NCI-H1436 treated with DMSO at 0.1 percent for 48 hours (cell line): ENCODE data around the gene SPATA6L.
A peak's percentile ranks its signal among the peaks of the same experiment; 100 is the strongest.

Experiments
- DNase-seq: peaks from one replicate; lab custom pipeline; 2025; lab: John Stamatoyannopoulos, UW

The SPATA6L gene, protein sequence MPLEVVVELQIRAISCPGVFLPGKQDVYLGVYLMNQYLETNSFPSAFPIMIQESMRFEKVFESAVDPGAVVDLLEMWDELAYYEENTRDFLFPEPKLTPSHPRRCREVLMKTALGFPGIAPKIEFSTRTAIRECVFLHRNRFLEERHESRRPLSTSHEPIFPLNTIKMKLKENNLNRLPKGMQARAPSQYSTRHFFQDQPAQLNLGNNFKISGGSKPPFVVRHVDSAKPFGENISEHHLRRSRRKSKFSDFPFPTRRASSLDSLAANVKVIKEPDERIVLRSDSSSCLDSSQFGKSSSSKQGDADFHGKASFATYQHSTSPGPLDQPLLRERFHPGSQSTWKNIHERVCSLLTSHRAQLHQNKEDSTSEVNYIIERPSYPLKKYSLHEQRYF

DNA sequence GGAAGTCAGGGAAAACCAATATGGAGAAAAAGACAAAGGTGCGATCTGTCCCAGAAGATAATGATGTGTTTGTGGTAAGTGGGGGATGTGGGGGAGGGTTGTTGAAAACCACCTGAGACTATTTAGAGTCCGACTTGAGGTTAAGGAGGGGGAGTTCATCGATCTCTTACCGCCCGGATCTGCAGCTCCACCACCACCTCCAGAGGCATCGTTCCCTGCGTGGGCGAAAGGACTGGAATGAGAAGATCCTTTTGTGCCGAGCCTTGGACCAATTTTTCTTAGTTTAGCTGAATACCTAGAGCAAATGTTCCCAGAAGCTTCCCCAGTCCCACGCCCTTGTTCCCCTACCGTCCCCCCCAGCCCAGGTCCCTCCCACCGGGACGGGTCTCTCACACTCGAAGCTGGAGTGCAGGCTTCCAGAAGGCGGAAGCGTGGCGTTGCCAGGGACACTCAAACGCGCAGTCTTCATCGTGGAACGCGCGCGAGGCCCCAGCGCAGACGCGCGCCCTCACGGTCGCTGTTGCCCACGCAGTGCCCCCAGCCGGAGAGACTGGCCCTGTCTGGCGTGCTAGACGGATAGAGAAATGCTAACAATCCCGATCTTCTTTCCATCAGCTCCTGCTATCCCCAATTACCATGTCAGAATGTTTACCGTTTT is at the start of gene SPATA6L:
Gene SPATA6L, minus strand, starts transcription at position 439 of the 658 bp plus-strand sequence. Its CDS starts 230 bp downstream, at position 209.
- DNase-seq, result no peak

DNA sequence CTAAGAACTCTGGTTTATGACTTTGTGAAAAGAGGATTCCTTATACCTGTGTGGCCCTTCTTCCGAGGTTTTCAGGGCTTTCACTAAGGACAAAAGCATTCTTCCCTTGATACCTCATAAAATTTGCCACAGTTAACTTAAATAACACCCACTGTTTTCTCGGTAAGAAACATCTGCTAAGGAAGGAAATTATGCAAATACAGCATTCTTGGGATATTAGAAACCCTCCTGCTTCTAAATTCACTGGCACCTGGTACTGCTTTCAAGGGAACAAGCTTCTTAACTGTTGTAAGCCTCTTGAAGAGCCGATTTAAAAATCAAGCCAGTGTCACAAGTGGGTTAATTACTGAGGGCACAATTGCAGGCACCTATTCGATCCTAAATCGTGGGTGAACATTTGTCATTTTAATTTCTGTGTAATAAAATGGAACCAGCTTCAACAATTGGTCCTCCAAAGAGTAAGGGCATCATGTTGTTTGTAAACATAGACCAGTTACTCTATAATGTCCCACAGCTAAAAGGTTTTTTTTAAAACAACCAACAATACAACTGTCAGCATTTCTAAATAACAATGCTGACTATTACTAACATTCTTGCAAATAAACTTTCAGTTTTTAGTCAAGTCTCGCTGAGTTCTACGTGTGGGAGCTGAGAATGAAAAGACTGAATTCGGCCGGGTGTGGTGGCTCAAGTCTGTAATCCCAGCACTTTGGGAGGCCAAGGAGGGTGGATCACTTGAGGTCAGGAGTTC is 48.2 kb upstream of the SPATA6L start:
- DNase-seq, result no peak

DNA sequence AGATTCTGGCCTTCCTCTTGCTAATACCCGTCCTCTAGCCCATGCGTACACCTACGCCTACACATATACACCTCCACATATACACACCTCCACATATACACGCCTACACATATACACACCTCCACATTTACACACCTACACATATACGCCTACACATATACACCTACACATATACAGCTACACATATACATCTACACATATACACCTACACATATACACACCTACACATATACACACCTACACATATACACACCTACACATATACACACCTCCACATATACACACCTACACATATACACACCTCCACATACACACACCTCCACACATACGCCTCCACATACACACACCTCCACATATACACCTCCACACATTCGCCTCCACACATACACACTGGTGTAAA is 47.6 kb upstream of the SPATA6L start:
- no peak for DNase-seq

DNA sequence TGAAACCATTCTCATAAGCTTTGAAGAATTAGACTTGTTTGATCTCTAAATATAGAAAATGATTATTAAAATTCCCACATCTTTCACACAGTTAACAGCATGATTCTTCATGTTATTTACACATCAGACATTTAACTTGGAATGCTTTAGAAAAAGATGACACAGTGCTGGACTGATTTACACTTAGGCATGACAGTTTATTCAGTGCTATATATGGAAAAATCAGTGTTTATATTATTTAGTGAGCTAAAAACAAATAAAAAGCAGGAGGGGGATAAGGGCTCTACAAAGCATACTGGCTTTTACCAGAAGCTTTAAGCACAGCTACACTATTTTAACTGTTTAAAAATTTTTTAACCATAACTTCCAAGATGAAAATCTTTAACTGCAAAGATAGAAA is 43.1 kb upstream of the SPATA6L start:
- DNase-seq, result no peak

DNA sequence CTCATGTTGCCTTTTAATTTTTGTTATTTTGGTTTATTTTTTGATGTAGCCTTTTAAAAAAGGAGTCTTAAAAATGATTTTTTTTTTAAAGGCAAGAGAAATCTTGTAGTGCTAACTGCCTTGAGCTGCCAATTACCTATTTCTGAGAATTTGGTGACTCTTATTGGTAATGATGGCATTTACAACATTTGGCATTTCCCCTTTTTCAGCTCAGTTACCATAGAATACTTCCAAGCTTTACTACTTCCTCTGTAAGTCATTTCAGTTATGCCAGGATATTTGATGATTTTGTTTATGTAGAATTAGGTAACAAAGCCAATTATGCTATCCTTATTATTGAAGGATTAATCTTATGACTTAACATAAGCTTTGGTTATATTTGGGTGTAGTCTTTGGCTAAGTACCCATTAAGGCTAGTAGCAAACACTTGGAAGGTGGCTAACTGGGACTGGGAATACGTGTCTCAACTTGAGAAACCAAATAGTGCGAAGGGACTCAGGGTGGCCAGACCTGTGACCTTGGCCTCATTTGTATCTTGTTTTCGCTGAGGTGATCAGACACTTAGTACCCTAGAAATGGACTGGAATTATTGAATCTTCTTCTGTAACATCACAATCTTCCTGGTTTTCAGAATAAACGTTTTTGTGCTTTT is 40.8 kb upstream of the SPATA6L start:
- no peak for DNase-seq

DNA sequence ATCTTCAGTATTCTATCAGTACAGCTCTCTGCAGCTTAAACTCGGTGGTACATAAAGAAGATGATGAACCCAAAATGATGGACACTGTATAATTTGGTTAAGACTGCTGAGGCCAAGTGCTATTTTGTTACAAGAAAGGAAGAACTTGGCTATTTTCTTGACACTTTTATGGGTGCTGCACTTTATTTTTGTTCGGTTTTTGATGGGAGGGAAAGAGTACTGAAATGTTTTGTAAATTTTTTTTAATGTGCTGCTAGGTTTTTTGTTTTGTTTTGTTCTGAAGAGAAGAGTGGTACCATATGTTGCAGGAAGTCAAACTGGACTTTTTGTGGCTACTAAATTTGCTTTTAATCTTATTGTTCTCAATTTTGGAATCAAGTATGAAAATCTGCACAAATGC is 39.7 kb upstream of the SPATA6L start:
- no peak for DNase-seq

DNA sequence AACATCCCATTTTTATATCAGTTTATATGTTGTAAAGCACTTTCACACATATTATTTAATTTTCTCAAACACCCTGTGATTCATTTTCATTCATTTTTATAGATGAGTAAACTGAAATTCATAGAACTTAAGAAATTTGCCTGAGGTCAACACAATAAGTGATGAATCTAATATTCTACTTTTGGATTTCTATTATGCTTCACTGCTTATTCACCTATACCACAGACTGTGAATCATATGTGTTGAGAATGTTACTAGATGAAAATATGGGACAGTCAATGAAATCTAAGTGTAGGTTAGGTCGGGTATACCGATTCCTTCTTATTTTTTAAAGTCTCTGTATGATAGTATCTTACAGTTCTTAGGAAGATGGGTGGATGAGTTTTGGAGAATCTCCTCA is 37.8 kb upstream of the SPATA6L start:
- no peak for DNase-seq

DNA sequence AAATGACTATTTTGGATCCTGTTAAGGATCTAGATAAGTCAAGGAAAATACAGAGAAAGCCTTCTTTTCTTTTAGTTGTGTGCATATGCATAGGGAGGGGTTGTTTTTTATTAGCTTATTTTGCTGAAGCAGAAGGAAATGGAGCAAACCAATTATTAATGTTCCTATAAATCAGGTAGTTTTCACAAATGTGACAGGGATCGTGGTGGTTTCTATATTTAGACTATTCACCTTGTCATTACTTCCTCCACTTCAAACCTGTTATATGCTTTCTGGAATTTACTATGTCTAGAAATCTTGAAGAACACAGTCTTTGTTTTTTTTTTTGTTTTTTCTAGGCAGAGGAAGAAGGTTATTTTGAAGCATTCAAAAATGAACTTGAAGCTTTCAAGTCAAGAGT is 35.2 kb upstream of the SPATA6L start:
- no peak for DNase-seq

DNA sequence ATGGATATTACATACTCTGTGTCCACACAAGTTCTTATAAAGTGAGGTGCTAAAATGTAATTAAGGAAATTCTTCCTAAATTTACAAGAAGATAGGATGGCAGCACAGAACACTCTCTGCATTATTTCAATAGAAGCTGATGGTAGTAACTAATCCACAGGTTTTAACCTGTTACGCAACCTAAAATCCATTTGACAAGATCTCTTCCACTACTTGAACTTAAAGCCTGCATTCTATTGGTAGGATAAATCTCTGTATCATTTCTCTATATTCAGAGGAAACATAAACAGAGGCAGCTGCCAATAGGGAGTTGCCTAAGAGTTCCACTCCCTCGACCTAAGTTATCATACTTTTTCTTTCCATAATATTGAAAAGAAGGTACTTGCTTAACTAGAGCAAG is 34.7 kb upstream of the SPATA6L start:
- no peak for DNase-seq

DNA sequence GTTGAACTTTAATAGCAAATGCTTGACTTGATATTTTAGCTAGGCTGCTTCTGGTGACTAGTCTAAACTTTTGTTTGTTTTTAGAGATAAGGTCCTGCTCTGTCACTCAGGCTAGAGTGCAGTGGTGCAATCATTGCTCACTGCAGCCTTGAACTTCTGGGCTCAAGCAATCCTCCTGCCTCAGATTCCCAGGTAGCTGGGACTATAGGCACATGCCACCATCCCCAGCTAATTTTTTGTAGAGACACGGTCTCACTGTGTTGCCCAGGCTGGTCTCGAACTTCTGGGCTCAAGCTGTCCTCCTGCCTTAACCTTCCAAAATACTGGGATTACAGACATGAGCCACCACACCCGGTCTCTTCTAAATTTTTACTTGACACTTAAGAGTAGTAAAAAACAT is 33.8 kb upstream of the SPATA6L start:
- DNase-seq, result no peak

DNA sequence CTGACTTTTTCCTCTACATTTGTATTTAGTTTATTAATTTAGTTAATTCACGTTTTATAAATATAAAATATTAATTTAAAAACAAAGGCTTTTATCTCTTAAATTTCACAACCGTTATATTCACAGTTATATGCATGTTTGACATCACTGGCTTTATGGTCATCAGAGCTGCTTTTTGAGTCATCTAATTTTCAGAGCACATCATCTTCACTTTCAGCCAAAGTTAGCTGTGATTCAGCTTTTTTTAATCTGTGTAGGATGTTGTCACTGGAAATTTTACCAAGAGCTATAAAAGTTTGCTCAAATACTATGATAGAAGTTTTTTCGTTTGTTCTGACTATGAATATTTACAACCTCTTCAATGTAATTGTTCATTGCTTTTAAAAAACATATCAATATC is 25.5 kb upstream of the SPATA6L start:
- DNase-seq, result no peak

DNA sequence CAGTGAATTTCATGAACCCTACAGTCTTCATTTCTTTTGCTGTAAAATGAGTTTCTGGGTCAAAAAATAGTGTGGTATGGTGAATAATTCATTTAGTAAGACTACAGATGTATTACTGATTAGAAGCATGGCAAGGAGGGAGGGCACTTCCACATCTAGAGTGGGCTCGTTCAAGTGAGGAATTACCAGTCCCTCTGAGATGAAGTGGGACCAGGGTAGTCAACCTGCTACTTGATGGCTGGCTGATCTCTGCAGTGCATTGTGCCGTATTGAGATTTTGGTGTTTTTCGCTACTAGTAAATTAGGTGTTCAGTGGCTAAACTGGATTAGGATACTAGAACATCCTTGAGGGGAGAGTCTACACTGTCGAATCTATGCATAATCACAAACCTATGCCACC is 23.9 kb upstream of the SPATA6L start:
- no peak for DNase-seq

DNA sequence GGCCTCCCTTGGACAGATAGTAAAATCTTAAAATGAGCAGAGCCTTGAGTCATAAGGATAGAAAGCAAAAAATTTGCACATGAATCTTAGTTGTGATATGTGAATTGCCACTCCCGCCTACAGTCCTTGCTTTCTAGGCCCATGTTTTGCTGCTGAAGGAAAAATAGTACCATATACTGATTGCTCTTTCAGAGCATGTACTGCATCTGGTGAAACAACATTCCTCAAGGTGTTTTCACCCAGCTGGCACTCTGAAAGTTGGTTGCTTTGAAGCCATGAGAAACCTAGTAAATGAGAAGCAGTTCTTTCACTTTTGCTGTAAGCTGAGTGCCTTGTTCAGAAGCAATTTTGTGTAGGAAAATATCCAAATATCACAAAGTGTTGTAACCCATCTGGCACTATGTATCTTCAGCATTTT is 23.4 kb upstream of the SPATA6L start:
- DNase-seq, result no peak

DNA sequence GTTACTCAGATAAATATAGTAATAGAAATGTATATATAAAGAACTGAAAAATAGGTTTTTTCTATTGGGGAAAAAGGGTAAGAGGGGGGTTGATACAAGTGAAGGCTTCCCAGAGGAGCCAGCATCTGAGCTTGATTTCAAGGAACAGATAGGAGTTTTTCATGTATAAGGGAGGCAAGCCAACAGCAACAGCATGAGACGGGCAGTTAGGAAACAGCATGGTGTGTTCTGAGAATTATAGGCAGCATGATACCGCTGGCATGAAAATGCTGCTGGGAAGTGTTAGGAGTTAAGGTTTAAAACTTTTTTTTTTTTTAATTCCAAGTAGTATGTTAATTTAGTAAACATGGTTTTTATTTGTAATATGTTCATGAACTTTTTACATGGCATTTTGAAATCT is 22.7 kb upstream of the SPATA6L start:
- no peak for DNase-seq

DNA sequence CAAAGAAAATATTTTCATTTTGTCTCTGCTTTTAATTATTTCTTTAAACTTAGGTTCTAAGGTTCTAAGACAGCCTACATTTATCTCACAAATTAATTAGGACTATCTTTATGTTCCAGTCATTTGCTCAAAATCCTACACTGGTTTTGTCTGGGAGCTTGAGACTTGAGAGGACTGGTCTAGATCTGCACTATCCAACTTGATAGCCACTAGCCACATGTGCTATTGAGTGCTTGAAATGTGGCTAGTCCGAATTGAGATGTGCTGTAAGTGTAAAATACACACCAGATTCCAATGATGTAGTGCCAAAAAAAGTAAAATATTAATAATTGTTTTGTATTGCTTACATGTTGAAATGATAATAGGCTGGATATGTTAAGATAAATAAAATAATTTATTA is 20.3 kb upstream of the SPATA6L start:
- no peak for DNase-seq

DNA sequence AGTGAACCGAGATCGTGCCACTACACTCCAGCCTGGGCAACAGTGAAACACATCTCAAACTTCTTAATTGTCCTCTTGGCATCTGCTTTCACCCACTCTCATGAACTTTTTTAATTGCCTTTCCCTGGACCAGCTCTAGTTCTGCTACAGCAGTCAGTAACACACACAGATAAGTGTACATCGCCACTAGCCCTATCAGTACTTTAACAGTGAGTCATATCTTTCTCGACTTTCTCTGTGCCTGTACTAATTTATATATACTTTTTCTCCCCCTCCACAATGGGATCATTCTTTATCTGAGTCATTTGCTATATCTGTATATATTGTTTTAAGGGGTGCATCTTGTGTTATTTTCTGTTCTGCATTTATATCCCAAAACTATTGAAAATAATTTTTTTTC is 19.8 kb upstream of the SPATA6L start:
- no peak for DNase-seq

DNA sequence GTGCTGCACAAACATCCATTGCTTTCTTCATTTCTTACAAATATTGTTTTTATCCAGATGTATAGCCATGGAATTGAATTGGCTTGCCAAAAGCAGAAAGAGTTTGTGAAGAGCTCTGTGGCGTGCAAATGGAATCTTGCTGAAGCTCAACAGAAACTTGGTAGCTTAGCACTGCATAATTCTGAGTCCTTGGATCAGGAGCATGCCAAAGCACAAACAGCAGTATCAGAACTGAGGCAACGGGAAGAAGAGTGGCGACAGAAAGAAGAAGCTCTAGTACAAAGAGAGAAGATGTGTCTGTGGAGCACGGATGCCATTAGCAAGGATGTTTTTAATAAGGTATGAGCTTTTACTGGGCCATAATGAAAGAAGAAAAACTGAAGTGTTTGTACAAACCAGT is 18.5 kb upstream of the SPATA6L start:
- no peak for DNase-seq

DNA sequence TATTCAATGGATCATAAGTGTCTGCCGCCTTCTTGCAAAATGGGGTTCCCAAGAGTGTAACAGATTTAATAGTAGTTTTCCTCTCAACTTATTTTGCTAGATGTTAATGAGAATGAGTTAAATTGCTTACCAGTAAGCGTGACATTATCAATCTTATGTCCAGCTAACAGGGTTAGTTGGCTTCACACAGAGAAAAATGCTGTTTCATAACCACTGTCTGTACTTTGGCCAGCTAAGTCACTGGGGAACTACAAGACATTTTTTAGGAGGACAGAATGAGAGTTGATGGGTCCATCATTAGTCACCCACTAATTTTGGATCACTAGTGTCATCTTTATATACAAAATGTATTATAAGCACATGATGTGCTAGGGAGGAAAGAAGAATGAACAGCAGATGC is 14.5 kb upstream of the SPATA6L start:
- no peak for DNase-seq

DNA sequence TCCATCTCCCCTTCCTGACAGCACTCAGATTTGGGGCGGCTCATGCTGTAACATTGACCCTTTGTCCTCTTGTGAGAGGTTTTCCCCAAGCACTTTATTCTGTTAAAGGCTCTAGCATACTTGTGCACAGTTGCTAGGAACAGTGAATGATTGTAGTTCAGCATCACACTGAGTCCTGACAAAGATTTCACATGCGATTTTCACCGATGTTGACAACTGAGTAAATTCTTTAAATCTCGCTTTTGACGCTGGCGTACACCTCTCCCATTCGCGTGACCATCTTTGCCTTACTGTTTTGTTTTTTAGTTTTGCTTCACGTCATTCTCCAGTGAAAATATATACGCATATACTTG is 13.9 kb upstream of the SPATA6L start:
- no peak for DNase-seq

DNA sequence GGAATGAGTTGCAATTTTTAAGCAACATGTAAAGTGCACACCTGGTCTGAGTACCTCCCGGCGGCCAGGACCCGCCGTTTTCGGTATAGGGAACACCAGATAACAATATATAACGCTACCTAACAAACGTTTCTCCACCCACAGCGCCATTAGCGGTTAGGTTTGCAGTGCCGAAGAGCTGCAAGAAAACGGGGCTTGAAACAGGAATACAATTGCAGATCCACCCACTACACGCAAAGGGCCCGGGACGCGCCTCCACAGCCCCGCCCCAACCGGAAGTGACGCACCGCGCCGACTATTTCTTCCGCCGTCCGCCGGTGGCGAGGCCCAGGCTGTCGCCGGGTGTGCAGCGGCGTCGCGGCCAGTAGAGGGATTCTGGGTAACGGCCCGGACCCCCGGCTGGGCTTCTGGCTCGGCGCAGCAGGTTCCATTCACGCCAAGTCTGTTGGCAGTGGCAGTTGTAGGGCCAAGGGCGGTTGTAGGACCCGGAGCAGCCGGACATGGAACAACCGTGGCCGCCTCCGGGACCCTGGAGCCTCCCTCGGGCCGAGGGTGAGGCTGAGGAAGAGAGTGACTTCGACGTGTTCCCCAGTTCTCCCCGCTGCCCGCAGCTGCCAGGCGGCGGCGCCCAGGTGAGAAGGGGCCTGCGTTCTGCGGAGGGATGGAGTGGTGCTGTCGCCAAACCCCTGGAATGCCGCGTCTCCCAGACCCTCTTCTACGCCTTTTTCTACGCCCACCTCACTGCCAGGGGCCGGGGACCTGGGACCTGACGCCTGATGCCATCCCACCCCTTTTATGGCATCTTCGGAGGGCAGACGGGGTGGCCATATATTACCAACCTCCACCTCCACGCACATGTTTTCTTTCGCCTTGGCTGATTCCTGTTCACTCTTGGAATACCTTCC is 13.2 kb upstream of the SPATA6L start, which contains the start of gene CDC37L1:
Gene CDC37L1, plus strand, starts transcription at position 302 of the 905 bp plus-strand sequence. Its CDS starts 199 bp downstream, at position 501.
- DNase-seq, result peak; percentile 55

DNA sequence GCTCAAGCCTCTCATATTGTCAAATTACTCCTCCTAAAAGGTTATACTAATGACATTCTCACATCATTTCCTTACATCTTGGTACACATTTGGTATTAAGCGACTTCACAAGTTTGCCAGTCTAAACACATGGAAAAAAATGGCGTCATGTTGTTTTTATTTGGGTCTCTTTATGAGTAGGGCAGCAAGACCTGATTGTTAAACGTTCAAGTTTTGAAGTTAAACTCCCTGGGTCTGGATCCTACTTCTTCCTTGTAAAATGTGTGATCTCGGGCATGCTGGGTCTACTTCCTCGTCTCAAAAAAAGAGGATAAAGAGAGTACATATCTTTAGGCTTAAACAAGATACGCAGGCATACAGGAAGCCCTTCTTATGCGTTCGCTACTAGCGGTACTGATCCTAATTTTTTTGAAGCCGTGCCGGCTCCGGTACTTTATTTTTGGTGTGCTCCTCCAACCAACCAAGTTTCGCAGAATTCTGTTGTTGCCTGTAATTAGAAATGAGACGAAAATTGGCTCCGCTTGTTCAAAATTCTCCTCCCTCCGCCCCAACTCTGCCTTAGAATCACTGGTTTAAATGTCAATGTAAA is 12.5 kb upstream of the SPATA6L start:
- DNase-seq, result no peak
